Purkinje cell (primary cell): ENCODE results near the gene FLG2. TPM values are rescaled to one million over a fixed set of nuclear protein-coding genes. Genes with fewer than 3 reads are reported as not detected.

ENCODE experiments used
- polyA plus RNA-seq: library from polyadenylated mRNA; unstranded; fragments of >200 nt; fragmentation: Nextera tagmentation; gene quantifications from 2 replicates; pipeline ENCODE4 v1.2.1, GENCODE V29; 2014

Gene FLG2
- not detected in 2 replicates for polyA plus RNA-seq

DNA sequence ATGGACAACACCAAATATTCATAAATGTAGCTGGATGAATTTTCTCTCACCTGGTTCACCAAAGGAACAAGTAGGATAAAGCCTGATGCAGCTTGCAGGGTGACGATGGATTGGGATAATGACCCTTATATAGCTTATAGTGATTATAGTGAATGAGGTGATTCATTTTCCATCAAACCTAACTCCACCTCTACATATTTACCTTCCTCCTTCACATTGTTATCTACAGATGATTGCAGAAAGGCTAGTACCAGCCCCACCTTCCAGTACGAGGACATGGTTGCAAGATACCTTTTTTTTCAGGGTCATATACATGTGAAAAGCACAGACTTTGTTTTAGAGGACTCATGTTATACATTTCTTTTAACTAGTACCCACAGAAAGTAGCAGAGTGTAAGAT, at the start of gene FLG2:
TSS of gene FLG2 (minus strand) at position 101 of the 400 bp plus-strand sequence. CDS start 1,122 bp downstream, outside the sequence.

DNA sequence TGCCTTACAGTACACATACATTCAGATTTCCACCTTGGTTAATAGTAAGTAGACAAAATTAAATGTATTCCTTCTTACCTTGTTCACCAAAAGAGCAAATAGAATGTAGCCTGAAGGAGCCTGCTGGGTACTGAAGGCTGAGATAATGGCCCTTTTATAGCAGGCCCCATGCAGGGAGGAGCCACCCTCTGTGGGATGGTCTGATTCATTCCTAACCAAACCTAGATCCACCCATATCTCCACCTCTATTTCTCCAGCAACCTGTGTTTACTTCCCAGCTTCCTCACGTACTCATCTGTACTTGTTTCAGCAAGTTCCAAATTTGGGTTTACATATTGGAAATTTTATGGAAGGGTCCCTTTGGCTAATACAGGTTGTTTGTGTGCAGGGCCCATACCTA, 34.7 kb downstream of the FLG2 start, which contains the start of gene FLG:
TSS of gene FLG (minus strand) at position 129 of the 400 bp plus-strand sequence. CDS start 9,783 bp downstream, outside the sequence.

Other genes with a start within 250 kb of the FLG2 start
- not detected in 2 replicates for gene TCHH, start 244.6 kb downstream of the FLG2 start, polyA plus RNA-seq
- gene RPTN, start 200.8 kb downstream of the FLG2 start, polyA plus RNA-seq = not detected in 2 replicates
- 0.22 TPM in 1 of 2 replicates, not detected in the other for gene HRNR, start 135.8 kb downstream of the FLG2 start, polyA plus RNA-seq
- 0.13 TPM in 1 of 2 replicates, not detected in the other for gene FLG, start 34.8 kb downstream of the FLG2 start, polyA plus RNA-seq
- gene CRNN, start 54.3 kb upstream of the FLG2 start, polyA plus RNA-seq = not detected in 2 replicates
- gene LCE5A, start 150.8 kb upstream of the FLG2 start, polyA plus RNA-seq = not detected in 2 replicates
- not detected in 2 replicates for gene CRCT1, start 154.5 kb upstream of the FLG2 start, polyA plus RNA-seq
- gene LCE3E, start 206.8 kb upstream of the FLG2 start, polyA plus RNA-seq = not detected in 2 replicates
- gene LCE3D, start 220.5 kb upstream of the FLG2 start, polyA plus RNA-seq = not detected in 2 replicates
- gene LCE3C, start 240.2 kb upstream of the FLG2 start, polyA plus RNA-seq = not detected in 2 replicates